ENCODE data around the gene ANKUB1.

DNA sequence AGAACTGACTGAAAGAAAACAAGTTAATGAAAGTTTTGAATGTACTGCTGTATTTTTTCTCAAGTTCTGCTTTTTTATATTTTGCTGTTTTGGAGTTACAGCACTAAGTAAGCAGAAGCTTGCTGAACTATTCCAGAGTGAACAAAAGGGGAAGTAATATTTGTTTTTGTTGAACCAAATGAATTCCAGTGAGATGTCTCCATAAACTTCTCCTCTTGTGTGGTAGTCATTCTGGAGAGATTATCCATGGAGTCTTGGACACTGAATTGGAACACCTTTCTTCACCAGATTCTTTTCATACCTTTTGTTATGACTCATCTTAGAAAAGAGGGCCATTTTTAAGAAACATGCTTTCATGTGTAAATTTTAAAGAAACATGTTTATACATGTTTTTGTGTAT, 8.8 kb downstream of the ANKUB1 start:
- TF ChIP-seq, protein P1, sequence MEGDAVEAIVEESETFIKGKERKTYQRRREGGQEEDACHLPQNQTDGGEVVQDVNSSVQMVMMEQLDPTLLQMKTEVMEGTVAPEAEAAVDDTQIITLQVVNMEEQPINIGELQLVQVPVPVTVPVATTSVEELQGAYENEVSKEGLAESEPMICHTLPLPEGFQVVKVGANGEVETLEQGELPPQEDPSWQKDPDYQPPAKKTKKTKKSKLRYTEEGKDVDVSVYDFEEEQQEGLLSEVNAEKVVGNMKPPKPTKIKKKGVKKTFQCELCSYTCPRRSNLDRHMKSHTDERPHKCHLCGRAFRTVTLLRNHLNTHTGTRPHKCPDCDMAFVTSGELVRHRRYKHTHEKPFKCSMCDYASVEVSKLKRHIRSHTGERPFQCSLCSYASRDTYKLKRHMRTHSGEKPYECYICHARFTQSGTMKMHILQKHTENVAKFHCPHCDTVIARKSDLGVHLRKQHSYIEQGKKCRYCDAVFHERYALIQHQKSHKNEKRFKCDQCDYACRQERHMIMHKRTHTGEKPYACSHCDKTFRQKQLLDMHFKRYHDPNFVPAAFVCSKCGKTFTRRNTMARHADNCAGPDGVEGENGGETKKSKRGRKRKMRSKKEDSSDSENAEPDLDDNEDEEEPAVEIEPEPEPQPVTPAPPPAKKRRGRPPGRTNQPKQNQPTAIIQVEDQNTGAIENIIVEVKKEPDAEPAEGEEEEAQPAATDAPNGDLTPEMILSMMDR (IDR thresholded peaks at IDR 0.05 in 2 of 3, conservative IDR thresholded peaks at IDR 0.05 in 1 of 3; ENCODE audit: borderline replicate concordance in 1 of 3, insufficient read depth in 1 of 3, low read depth in 2 of 3, low read length in 2 of 3): no peak
- TF ChIP-seq SP1 (IDR thresholded peaks at IDR 0.05; ENCODE audit: low read depth) (no peak), FOSL1 (IDR thresholded peaks at IDR 0.05; ENCODE audit: low read depth) (peak; percentile 50), EGR1 (IDR thresholded peaks at IDR 0.05; ENCODE audit: low read depth) (no peak), JUND (IDR thresholded peaks at IDR 0.05) (peak; percentile 37; the same call in 1 of the 2 replicates), POLR2A (IDR thresholded peaks at IDR 0.05; ENCODE audit: borderline replicate concordance, extremely low read depth, insufficient read depth, insufficient read length) (no peak), RAD21 (IDR thresholded peaks at IDR 0.05; ENCODE audit: low read depth) (no peak), SRF (IDR thresholded peaks at IDR 0.05; ENCODE audit: low read depth) (no peak), YY1 (IDR thresholded peaks at IDR 0.05; ENCODE audit: extremely low read depth, insufficient replicate concordance, low read depth, low read length) (no peak)
- TF ChIP-seq, protein P2, sequence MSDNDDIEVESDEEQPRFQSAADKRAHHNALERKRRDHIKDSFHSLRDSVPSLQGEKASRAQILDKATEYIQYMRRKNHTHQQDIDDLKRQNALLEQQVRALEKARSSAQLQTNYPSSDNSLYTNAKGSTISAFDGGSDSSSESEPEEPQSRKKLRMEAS (IDR thresholded peaks at IDR 0.05): no peak; the same call in 1 of the 2 replicates

All from HCT116 (cell line).